Panc1 (cell line): ENCODE results near the gene PDZD2.

Source experiments
- POLR2AphosphoS5 ChIP-seq: IDR thresholded peaks from 2 replicates; pipeline ENCODE4 v1.6.1; 2012; ENCODE audit warnings: mild to moderate bottlenecking, low read depth, low read length, moderate library complexity
- REST ChIP-seq, 2 experiments: IDR thresholded peaks; 2 replicates each; pipeline ENCODE4 v1.6.1; 2011 to 2012; ENCODE audit warnings: low read depth in 2 of 2, control low read depth in 1 of 2, low read length in 1 of 2, mild to moderate bottlenecking in 1 of 2, moderate library complexity in 1 of 2; ENCODE audit not compliant: insufficient read depth in 1 of 2
- TF ChIP-seq, protein P1 (sequence below): fragments of 450-650 bp; IDR thresholded peaks from 2 replicates; pipeline ENCODE4 v1.5.1; 2017; ENCODE audit warnings: mild to moderate bottlenecking

DNA sequence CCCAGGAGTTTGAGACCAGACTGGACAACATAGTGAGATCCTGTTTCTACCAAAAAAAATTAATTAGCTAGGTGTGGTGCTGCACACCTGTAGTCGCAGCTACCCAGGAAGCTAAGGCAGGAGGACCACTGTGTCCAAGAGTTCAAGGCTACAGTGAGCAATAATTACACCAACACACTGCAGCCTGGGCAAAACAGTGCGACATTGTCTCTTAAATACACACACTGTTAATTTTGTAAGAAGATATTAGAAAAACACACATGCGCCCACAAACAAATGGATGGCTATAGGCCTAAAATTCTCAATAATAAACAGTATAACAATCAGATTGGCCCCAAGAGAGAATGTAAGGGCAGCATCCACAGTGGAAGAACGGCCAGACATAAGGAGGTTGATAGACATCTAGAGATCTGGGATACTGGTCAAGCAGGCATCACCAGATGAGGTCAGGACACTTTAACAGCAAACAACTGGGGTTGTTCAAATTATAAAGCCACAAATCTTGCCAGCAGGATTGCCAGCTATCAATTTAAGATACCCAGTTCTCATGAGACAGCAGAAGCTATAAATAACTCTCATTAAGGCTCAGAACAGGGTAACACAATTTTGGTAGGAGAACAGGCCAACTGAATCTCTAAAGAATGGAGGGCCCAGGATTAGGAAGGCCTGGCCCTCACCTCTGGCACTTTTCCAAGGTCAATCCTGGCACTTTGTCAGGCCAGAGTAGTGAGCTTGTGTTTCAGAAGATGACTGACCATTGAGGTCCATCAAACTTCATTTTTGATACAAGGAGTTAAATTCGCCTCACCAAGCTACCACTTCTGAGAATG, 505.7 kb downstream of the PDZD2 start:
- TF ChIP-seq, protein P1, sequence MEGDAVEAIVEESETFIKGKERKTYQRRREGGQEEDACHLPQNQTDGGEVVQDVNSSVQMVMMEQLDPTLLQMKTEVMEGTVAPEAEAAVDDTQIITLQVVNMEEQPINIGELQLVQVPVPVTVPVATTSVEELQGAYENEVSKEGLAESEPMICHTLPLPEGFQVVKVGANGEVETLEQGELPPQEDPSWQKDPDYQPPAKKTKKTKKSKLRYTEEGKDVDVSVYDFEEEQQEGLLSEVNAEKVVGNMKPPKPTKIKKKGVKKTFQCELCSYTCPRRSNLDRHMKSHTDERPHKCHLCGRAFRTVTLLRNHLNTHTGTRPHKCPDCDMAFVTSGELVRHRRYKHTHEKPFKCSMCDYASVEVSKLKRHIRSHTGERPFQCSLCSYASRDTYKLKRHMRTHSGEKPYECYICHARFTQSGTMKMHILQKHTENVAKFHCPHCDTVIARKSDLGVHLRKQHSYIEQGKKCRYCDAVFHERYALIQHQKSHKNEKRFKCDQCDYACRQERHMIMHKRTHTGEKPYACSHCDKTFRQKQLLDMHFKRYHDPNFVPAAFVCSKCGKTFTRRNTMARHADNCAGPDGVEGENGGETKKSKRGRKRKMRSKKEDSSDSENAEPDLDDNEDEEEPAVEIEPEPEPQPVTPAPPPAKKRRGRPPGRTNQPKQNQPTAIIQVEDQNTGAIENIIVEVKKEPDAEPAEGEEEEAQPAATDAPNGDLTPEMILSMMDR, result no peak
- no peak for TF ChIP-seq POLR2AphosphoS5
- no peak for TF ChIP-seq REST (IDR thresholded peaks at IDR 0.05; ENCODE audit: insufficient read depth in 1 of 2, low read depth in 2 of 2, low read length in 1 of 2)
